NB4 (cell line): ENCODE data around the gene KRTDAP.
A peak's percentile ranks its signal among the peaks of the same experiment; 100 is the strongest.

Source experiments
- DNase-seq: peaks from one replicate; pipeline ENCODE4 v3.0.0; 2010; ENCODE audit warnings: low read depth
- H3K4me3 ChIP-seq: one replicate; pipeline ENCODE4 v1.5.1; 2011; ENCODE audit warnings: mild to moderate bottlenecking, low read depth, low read length, moderate library complexity
- CTCF ChIP-seq: IDR thresholded peaks from one replicate; pipeline ENCODE4 v1.5.1; 2012; ENCODE audit warnings: low read depth, low read length
- MAX ChIP-seq: IDR thresholded peaks from 2 replicates; pipeline ENCODE4 v1.6.1; 2011; ENCODE audit warnings: low read depth, low read length
- MYC ChIP-seq: IDR thresholded peaks from 2 replicates; pipeline ENCODE4 v1.6.1; 2011; ENCODE audit warnings: low read depth, low read length
- POLR2A ChIP-seq: IDR thresholded peaks from 2 replicates; pipeline ENCODE4 v1.6.1; 2011; ENCODE audit warnings: mild to moderate bottlenecking; ENCODE audit not compliant: insufficient read length; ENCODE audit errors: extremely low read depth

KRTDAP gene

GRCh38 chr19:35517342-35517741 is 27.1 kb upstream of the KRTDAP start:
- TF ChIP-seq CTCF (no peak), POLR2A (no peak), MYC (no peak), MAX (no peak)
- DNase-seq = no peak
- H3K4me3 ChIP-seq = no peak overlapping the region

- TF ChIP-seq MYC (no peak), POLR2A (no peak), MAX (no peak), CTCF (no peak)
- DNase-seq = no peak
- H3K4me3 ChIP-seq = no peak overlapping the region
Measured at GRCh38 chr19:35516310-35516709, 26.0 kb upstream of the KRTDAP start.

DNA sequence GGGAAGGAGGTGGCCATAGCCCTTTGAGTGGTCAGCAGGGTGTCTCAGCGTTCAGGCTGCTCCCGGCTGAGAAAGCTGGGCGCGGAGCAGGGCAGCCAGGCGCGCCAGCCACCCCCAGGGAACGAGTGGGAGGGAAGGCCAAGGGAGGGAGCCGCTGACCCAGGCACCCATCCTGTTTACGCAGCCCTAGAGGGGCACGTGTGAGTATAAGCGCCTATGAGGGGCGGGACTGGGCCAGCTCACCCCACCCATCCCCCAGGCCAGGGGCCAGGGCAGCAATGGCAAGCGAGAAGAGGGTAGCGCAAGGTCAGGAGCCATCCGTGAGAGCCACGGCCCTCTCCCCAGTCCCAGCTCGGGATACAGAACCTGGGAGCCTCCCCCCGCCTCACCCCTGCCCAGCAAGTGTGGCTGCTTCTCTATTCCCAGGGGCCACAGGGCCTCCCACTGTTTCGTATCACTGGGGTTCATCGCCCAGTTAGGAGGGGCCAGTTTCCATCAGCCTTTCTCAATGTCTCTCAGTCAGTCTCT is 24.1 kb upstream of the KRTDAP start:
- no peak for DNase-seq
- no peak for TF ChIP-seq CTCF
- no peak for TF ChIP-seq POLR2A
- no peak for TF ChIP-seq MAX
- TF ChIP-seq MYC = no peak
- no peak overlapping the region for H3K4me3 ChIP-seq

- DNase-seq = peak; percentile 26
- no peak within 1 kb of the TSS for H3K4me3 ChIP-seq
- no peak for TF ChIP-seq POLR2A
- no peak for TF ChIP-seq CTCF
- TF ChIP-seq MYC = no peak
Measured at GRCh38 chr19:35513628-35514281, 23.5 kb upstream of the KRTDAP start, which contains the start of gene DMKN. Gene DMKN, minus strand, starts transcription at chr19:35513649. Its CDS starts 174 bp downstream, at chr19:35513475.

DNA sequence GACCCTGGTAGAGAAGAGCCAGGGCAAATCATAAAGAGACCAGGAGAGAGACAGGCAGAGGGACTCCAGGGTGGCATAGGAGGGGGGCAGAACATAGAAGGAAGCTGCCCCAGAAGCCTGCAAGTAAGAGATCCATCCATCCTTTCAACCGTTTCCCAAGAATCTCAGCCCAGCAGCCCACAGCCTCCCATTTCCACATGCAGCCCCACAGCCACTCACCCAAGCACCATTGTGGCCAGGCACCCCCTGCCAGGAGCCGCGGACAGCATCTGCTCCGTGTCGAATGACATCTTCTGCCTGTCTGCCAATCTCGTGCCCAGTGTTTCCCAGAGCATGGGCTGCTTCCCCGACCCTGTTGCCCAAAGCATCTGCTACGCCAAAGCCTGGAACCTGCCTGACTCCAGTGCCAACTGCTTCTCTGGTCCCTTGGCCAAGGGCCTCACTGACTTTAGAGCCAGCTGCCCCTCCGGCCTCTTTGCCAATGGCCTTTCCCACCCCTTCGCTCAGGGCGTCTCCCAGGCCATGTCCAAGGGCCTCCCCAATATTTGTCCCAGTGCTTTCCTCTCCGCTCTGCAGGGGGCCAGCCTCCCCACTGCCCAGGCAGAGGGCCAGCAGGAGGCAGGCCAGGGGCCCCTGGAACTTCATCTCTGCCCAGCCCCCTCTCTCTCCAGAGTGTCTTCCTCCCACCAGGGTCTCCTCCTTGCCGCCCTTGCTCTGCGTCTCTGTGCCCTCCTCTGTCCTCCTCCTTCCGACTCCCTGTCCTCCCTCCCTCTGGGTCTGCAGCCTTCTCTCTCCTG is 22.8 kb upstream of the KRTDAP start:
- no peak for DNase-seq
- no peak for TF ChIP-seq MYC
- no peak for TF ChIP-seq CTCF
- no peak for TF ChIP-seq MAX
- no peak for TF ChIP-seq POLR2A
- no peak overlapping the region for H3K4me3 ChIP-seq
